ENCODE results near the gene COL11A2.

DNA sequence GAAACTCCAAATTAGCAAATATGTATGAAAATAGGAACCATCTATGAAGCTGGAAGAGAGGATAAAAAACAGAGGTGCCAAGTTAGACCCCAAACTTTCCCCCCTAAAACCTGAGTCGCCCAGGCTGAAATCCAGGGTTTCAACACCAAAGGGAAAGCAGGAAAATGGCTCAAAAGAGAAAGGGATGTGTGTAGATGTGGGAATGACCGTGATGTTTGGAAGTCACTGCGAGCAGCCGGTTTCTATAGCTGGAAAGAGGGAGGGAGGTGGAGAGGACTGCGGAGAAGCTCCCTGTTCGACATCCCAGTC, 20.5 kb upstream of the COL11A2 start:
- TF ChIP-seq BHLHE40 (IDR thresholded peaks at IDR 0.05; ENCODE audit: borderline replicate concordance), result no peak
- no peak for TF ChIP-seq SP1 (IDR thresholded peaks at IDR 0.05)
- no peak for TF ChIP-seq TARDBP (IDR thresholded peaks at IDR 0.05)
- no peak for TF ChIP-seq NFRKB (IDR thresholded peaks at IDR 0.05)

All from HEK293T (cell line).